ENCODE data around the gene BHLHE41. TPM values are rescaled to one million over a fixed set of nuclear protein-coding genes. Genes with fewer than 3 reads are reported as not detected.

BHLHE41 gene
- total RNA-seq, 2 experiments from 2014 or later: not detected

- DNase-seq (no peak), ATAC-seq (no peak)
- Mint-ChIP-seq H3K27me3 (peaks cover 87% of the 10 kb centered on the region), H3K4me3 (no peak overlapping the region), H3K27ac (no peak overlapping the region), H3K4me1 (peaks cover 28% of the 10 kb centered on the region), H3K9me3 (ENCODE audit: low read depth) (no peaks in the 10 kb centered on the region), H3K36me3 (no peaks in the 10 kb centered on the region)
- CTCF ChIA-PET: no interaction called here
Observed at GRCh38 chr12:26127404-26127803, 2.6 kb upstream of the BHLHE41 start.

GRCh38 chr12:26126340-26127284, 1.8 kb upstream of the BHLHE41 start:
- no peak for DNase-seq
- Mint-ChIP-seq H3K4me3 (peak overlapping the region; percentile 64), H3K27ac (no peak overlapping the region), H3K27me3 (peaks cover 87% of the 10 kb centered on the region), H3K36me3 (no peaks in the 10 kb centered on the region), H3K9me3 (ENCODE audit: low read depth) (no peaks in the 10 kb centered on the region), H3K4me1 (peaks cover 31% of the 10 kb centered on the region)
- CTCF ChIA-PET: no interaction called here
- peak; percentile 48 for ATAC-seq

DNA sequence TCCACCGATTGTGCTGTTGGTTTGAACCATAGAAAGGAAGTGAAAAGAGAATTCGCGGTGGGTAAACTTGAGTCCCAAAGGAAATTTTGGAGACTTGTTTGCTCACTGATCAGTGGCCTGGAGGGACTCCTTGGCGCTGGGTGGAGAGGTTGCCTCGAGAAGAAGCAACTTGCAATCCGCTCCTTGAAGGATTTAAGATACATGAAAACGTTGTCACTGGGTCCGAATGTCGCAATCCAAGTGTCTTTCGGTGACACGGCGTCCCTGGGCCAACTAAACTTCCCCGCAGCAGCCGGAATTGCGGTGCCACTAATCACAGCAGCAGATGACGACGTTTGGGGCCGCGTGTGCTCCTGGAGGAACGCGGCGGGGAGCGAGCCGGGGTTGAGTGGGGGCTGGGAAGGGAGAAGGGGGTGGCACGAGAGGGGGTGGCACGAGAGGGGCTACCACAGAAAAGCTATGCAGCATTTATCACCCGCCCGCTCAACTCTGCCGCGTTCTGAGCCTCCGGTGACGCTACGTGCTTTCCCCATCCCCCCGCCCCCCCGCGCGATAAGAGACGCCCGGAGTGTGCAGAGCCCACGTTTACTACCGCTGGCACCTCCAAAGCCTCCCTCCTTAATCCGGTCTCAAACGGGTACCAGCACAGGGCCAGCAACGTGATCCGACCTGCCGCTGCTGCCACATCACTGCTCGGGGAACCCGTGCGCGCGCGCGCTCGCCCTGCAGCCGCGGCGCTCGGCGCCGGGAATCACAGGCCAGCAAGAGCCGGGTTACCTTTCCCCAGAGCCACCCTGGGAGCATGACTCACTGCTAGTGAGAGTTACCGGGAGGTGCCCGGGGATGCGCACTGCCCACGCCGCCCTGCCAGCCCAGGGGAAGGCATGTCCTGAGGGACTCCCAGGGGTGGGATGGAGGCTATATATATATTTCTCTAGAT, 833 bp upstream of the BHLHE41 start:
- H3K9me3 Mint-ChIP-seq (ENCODE audit: low read depth): no peaks in the 10 kb centered on the region
- ATAC-seq: peak; percentile 21
- no peaks in the 10 kb centered on the region for H3K36me3 Mint-ChIP-seq
- H3K4me3 Mint-ChIP-seq: peak overlapping the region; percentile 64
- no peak overlapping the region for H3K27ac Mint-ChIP-seq
- peaks cover 88% of the 10 kb centered on the region for H3K27me3 Mint-ChIP-seq
- CTCF ChIA-PET: no interaction called here
- H3K4me1 Mint-ChIP-seq: peaks cover 33% of the 10 kb centered on the region
- DNase-seq: no peak

GRCh38 chr12:26123482-26123980, 1.3 kb downstream of the BHLHE41 start:
- Mint-ChIP-seq H3K36me3 (no peaks in the 10 kb centered on the region), H3K4me1 (peaks cover 33% of the 10 kb centered on the region), H3K27ac (no peak overlapping the region), H3K27me3 (peaks cover 85% of the 10 kb centered on the region), H3K4me3 (peak overlapping the region; percentile 59), H3K9me3 (ENCODE audit: low read depth) (no peaks in the 10 kb centered on the region)
- DNase-seq (no peak), ATAC-seq (no peak)
- CTCF ChIA-PET: interaction anchor here (0.7 to 1.0 kb wide), 3 partner anchors 26 to 705 kb away, joined by 3 read pairs; no protein-coding TSS in a partner anchor

- Mint-ChIP-seq H3K27me3 (peaks cover 85% of the 10 kb centered on the region), H3K27ac (no peak overlapping the region), H3K4me1 (peaks cover 33% of the 10 kb centered on the region), H3K36me3 (no peaks in the 10 kb centered on the region), H3K9me3 (ENCODE audit: low read depth) (no peaks in the 10 kb centered on the region), H3K4me3 (peak overlapping the region; percentile 59)
- CTCF ChIA-PET: interaction anchor here (1.0 to 1.6 kb wide), 3 partner anchors 29 to 529 kb away, joined by 3 to 4 read pairs (median 3); no protein-coding TSS in a partner anchor
- peak; percentile 25 for ATAC-seq
- DNase-seq: no peak
Observed at GRCh38 chr12:26122681-26123481, 2.0 kb downstream of the BHLHE41 start.

DNA sequence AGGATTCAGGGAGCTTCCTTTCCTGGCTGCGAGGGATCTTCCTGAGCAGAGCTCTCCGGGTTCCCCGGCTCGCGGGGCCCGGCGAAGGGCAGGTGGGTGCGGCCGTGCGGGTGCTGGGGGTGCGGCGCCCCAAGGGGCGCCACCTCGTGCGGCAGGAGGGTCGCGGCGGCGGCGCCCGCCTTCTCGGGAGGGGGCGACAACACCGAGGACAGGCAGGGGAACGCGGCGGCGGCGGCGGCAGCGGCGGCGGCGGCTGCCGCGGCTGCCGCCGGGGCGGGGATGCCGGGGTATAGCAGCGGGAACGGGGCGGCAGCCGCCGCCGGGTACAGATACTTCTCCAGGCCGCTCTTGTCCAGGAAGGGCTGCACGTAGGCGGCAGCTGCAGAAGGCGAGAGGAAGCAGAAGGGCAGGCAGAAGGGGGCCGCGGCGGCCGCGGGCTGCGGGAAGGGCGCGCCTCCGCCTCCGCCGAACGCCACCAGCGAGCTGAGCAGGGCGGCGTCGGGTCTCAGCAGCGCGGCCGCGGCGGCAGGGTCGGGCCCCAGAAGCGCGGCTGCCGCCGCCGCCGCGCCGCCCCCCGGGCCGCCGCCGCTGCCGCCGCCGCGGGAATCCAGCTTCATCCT, 2.7 kb downstream of the BHLHE41 start:
- Mint-ChIP-seq H3K9me3 (ENCODE audit: low read depth) (no peaks in the 10 kb centered on the region), H3K4me3 (peak overlapping the region; percentile 35), H3K36me3 (no peaks in the 10 kb centered on the region), H3K27ac (no peak overlapping the region), H3K4me1 (peaks cover 33% of the 10 kb centered on the region), H3K27me3 (peaks cover 83% of the 10 kb centered on the region)
- DNase-seq: no peak
- ATAC-seq: peak; percentile 51
- CTCF ChIA-PET: interaction anchor here (1.0 to 1.6 kb wide), 4 partner anchors 28 to 579 kb away, joined by 3 to 4 read pairs (median 3); no protein-coding TSS in a partner anchor

DNA sequence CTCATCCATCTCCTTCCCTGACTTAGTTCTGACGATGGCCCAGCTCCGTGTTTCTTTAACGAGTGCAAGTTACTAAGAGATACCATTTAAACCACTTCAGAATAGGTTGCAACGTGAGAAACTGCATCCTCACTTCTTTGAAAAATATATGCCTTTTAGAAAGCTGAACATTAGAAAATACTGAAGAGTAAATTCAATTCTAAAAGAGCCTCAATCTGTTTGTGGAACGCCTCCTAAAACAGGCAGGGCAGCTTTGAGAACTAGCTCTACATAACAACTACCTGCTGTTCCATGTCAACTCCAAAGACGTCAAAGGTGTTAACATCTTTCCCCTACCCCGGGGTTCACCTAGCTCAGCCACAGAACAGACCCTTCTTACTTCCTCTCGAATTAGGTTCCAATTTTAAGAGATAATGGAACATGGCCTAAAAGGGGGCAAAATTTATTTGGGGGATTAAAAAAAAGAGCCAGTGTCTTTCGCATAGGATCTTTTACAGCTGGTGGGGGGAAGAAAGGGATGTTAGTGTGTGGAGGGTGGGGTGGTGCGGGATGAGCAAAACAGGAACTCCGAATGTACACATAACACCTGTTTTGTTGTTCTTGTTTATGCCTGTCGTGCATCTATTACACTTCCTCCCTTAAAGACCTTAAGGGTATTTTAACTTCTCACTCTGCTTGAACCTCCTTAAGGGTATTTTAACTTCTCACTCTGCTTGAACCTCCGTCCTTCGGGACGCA, 3.3 kb downstream of the BHLHE41 start:
- CTCF ChIA-PET: interaction anchor here (1.2 to 1.6 kb wide), 3 partner anchors 27 to 580 kb away, joined by 3 to 4 read pairs (median 3); no protein-coding TSS in a partner anchor
- H3K27me3 Mint-ChIP-seq: peaks cover 83% of the 10 kb centered on the region
- ATAC-seq: no peak

GRCh38 chr12:26120561-26121274, 4.1 kb downstream of the BHLHE41 start:
- H3K9me3 Mint-ChIP-seq (ENCODE audit: low read depth): no peaks in the 10 kb centered on the region
- peaks cover 28% of the 10 kb centered on the region for H3K4me1 Mint-ChIP-seq
- CTCF ChIA-PET: interaction anchor here (1.3 kb wide), 1 partner anchor 581 kb away, joined by 3 read pairs; no protein-coding TSS in a partner anchor
- H3K4me3 Mint-ChIP-seq: no peak overlapping the region
- H3K36me3 Mint-ChIP-seq: no peaks in the 10 kb centered on the region
- peaks cover 80% of the 10 kb centered on the region for H3K27me3 Mint-ChIP-seq
- ATAC-seq: no peak
- H3K27ac Mint-ChIP-seq: no peak overlapping the region
- no peak for DNase-seq

More for the DNA sequence above, 3.3 kb downstream of the BHLHE41 start:
- no peaks in the 10 kb centered on the region for H3K36me3 Mint-ChIP-seq
- no peak for DNase-seq
- H3K4me3 Mint-ChIP-seq: peak overlapping the region; percentile 35
- no peaks in the 10 kb centered on the region for H3K9me3 Mint-ChIP-seq (ENCODE audit: low read depth)
- H3K27ac Mint-ChIP-seq: no peak overlapping the region
- peaks cover 30% of the 10 kb centered on the region for H3K4me1 Mint-ChIP-seq

DNA sequence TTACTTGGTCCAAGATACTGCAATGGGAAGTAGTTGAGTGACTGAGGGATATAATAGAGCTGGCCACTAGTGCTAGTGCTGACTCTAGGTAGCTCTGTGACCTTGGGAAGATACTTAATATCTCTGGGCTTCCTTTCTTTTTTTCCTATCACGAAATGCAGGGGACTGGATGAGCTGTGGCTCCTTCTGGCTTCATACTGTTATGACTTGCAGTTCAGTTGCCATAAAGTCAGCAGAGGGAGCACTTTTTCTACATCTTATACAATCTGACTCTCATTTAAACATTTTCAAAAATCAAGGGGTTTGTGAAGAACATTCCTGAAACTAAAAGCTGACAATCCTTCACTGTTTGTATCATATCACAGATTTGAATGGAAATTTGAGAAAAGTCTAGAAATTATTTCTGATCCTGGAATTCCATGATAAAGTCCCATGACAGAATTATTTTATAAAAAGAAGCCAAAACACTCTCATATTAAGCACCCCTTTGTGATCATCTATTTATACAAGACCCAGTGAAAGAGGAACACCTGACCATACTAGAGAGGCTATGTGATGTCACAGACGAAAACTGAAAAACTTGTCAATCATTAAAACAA, 5.3 kb downstream of the BHLHE41 start:
- Mint-ChIP-seq H3K36me3 (no peaks in the 10 kb centered on the region), H3K4me1 (peaks cover 17% of the 10 kb centered on the region), H3K27me3 (peaks cover 82% of the 10 kb centered on the region), H3K27ac (no peak overlapping the region), H3K4me3 (no peak overlapping the region), H3K9me3 (ENCODE audit: low read depth) (no peaks in the 10 kb centered on the region)
- no peak for DNase-seq
- ATAC-seq: no peak
- CTCF ChIA-PET: interaction anchor here (1.0 to 1.7 kb wide), 9 partner anchors 22 to 582 kb away, joined by 3 to 12 read pairs (median 4); no protein-coding TSS in a partner anchor

DNA sequence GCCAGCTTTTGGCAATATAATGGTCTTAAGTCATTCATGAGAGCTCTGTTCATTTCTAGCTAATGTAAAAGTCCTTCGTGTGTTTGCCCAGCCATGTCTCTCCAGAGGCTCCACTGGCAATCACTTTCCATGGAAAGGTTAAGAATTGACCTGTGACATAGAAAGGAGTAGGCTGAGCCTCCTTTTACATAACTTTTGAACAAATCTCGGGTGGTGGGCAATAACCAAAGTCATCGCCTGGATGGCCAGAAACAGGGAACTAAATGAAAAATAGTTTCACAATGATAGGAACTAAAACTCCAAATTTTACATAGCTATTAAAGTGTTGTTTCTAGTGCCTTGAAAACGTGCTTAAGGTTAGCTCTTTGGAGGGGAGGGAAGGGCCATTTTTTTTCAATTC, 6.5 kb downstream of the BHLHE41 start:
- Mint-ChIP-seq H3K4me1 (peaks cover 17% of the 10 kb centered on the region), H3K9me3 (ENCODE audit: low read depth) (no peaks in the 10 kb centered on the region), H3K27me3 (peaks cover 75% of the 10 kb centered on the region), H3K27ac (no peak overlapping the region), H3K36me3 (no peaks in the 10 kb centered on the region), H3K4me3 (no peak overlapping the region)
- ATAC-seq (no peak), DNase-seq (no peak)
- CTCF ChIA-PET: interaction anchor here (1.1 to 1.7 kb wide), 5 partner anchors 16 to 583 kb away, joined by 3 to 12 read pairs (median 4); no protein-coding TSS in a partner anchor
